ENCODE results near the gene IGFBP2. TPM values are rescaled to one million over a fixed set of nuclear protein-coding genes. Genes with fewer than 3 reads are reported as not detected.

The IGFBP2 gene
- total RNA-seq, 4 donors from 2014 or later, result 126 to 243 (median 153) TPM

- ATAC-seq (ENCODE audit: low FRiP score), result no peak
- TF ChIP-seq CTCF (IDR thresholded peaks at IDR 0.05), result no peak
- DNase-seq (ENCODE audit: low spot score), result no peak
Measured at GRCh38 chr2:216689397-216689796, 56.2 kb downstream of the IGFBP2 start.

- no peak for ATAC-seq (ENCODE audit: low FRiP score)
- TF ChIP-seq CTCF (IDR thresholded peaks at IDR 0.05), result no peak
- no peak for DNase-seq (ENCODE audit: low spot score)
Measured at GRCh38 chr2:216690456-216690852, 57.2 kb downstream of the IGFBP2 start.

GRCh38 chr2:216690853-216691741 lies 57.9 kb downstream of the IGFBP2 start:
- no peak for DNase-seq (ENCODE audit: low spot score)
- no peak for TF ChIP-seq CTCF (IDR thresholded peaks at IDR 0.05)
- peak; percentile 49 for ATAC-seq (ENCODE audit: low FRiP score)

GRCh38 chr2:216692636-216693413 lies 59.6 kb downstream of the IGFBP2 start:
- no peak for TF ChIP-seq CTCF (IDR thresholded peaks at IDR 0.05)
- no peak for DNase-seq (ENCODE audit: low spot score)
- ATAC-seq (ENCODE audit: low FRiP score), result peak; percentile 15

GRCh38 chr2:216693414-216694080 lies 60.3 kb downstream of the IGFBP2 start:
- ATAC-seq (ENCODE audit: low FRiP score), result no peak
- no peak for DNase-seq (ENCODE audit: low spot score)
- no peak for TF ChIP-seq CTCF (IDR thresholded peaks at IDR 0.05)

- no peak for DNase-seq (ENCODE audit: low spot score)
Measured at GRCh38 chr2:216694082-216694825, 61.0 kb downstream of the IGFBP2 start.

More at GRCh38 chr2:216694082-216694825, 61.0 kb downstream of the IGFBP2 start:
- no peak for ATAC-seq (ENCODE audit: low FRiP score)
- TF ChIP-seq CTCF (IDR thresholded peaks at IDR 0.05), result no peak
